ENCODE measurements around the gene ZNF536.

The ZNF536 gene

GRCh38 chr19:30367006-30367405 is 5.2 kb upstream of the ZNF536 start:
- no peak overlapping the region for H3K4me3 ChIP-seq (ENCODE audit: low read depth, low read length)
- H3K4me1 ChIP-seq (ENCODE audit: control insufficient read depth, insufficient read depth, low read length) = peaks cover 7% of the 10 kb centered on the region
- H3K27me3 ChIP-seq (ENCODE audit: control insufficient read depth, insufficient read depth, low read length) = peaks cover 16% of the 10 kb centered on the region
- H3K9ac ChIP-seq (ENCODE audit: low read length) = no peak overlapping the region
- no peaks in the 10 kb centered on the region for H3K9me3 ChIP-seq (ENCODE audit: control insufficient read depth, insufficient read depth, low read depth, low read length)
- H3K36me3 ChIP-seq (ENCODE audit: control insufficient read depth, insufficient read depth, low read length) = no peaks in the 10 kb centered on the region
- no peak overlapping the region for H3K27ac ChIP-seq (ENCODE audit: low read depth, low read length)

- Histone ChIP-seq H3K9ac (ENCODE audit: low read length) (no peak overlapping the region), H3K4me1 (ENCODE audit: control insufficient read depth, insufficient read depth, low read length) (peaks cover 11% of the 10 kb centered on the region), H3K36me3 (ENCODE audit: control insufficient read depth, insufficient read depth, low read length) (no peaks in the 10 kb centered on the region), H3K4me3 (ENCODE audit: low read depth, low read length) (no peak overlapping the region), H3K27me3 (ENCODE audit: control insufficient read depth, insufficient read depth, low read length) (peaks cover 20% of the 10 kb centered on the region), H3K27ac (ENCODE audit: low read depth, low read length) (no peak overlapping the region), H3K9me3 (ENCODE audit: control insufficient read depth, insufficient read depth, low read depth, low read length) (no peaks in the 10 kb centered on the region)
Measured at GRCh38 chr19:30367421-30367820, 4.8 kb upstream of the ZNF536 start.

- Histone ChIP-seq H3K4me1 (ENCODE audit: control insufficient read depth, insufficient read depth, low read length) (peaks cover 24% of the 10 kb centered on the region), H3K27ac (ENCODE audit: low read depth, low read length) (no peak overlapping the region), H3K36me3 (ENCODE audit: control insufficient read depth, insufficient read depth, low read length) (no peaks in the 10 kb centered on the region), H3K9ac (ENCODE audit: low read length) (no peak overlapping the region), H3K27me3 (ENCODE audit: control insufficient read depth, insufficient read depth, low read length) (peaks cover 43% of the 10 kb centered on the region), H3K9me3 (ENCODE audit: control insufficient read depth, insufficient read depth, low read depth, low read length) (no peaks in the 10 kb centered on the region), H3K4me3 (ENCODE audit: low read depth, low read length) (no peak overlapping the region)
Measured at GRCh38 chr19:30369833-30370232, 2.4 kb upstream of the ZNF536 start.

- Histone ChIP-seq H3K4me1 (ENCODE audit: control insufficient read depth, insufficient read depth, low read length) (peaks cover 19% of the 10 kb centered on the region), H3K9me3 (ENCODE audit: control insufficient read depth, insufficient read depth, low read depth, low read length) (no peaks in the 10 kb centered on the region), H3K27me3 (ENCODE audit: control insufficient read depth, insufficient read depth, low read length) (peaks cover 54% of the 10 kb centered on the region), H3K4me3 (ENCODE audit: low read depth, low read length) (no peak overlapping the region), H3K36me3 (ENCODE audit: control insufficient read depth, insufficient read depth, low read length) (no peaks in the 10 kb centered on the region), H3K27ac (ENCODE audit: low read depth, low read length) (no peak overlapping the region), H3K9ac (ENCODE audit: low read length) (no peak overlapping the region)
Measured at GRCh38 chr19:30371161-30371836, 885 bp upstream of the ZNF536 start.

- Histone ChIP-seq H3K4me1 (ENCODE audit: control insufficient read depth, insufficient read depth, low read length) (peaks cover 19% of the 10 kb centered on the region), H3K4me3 (ENCODE audit: low read depth, low read length) (no peak overlapping the region), H3K27ac (ENCODE audit: low read depth, low read length) (no peak overlapping the region), H3K36me3 (ENCODE audit: control insufficient read depth, insufficient read depth, low read length) (no peaks in the 10 kb centered on the region), H3K27me3 (ENCODE audit: control insufficient read depth, insufficient read depth, low read length) (peaks cover 56% of the 10 kb centered on the region), H3K9ac (ENCODE audit: low read length) (no peak overlapping the region), H3K9me3 (ENCODE audit: control insufficient read depth, insufficient read depth, low read depth, low read length) (no peaks in the 10 kb centered on the region)
Measured at GRCh38 chr19:30373593-30373992, 1.4 kb downstream of the ZNF536 start.

GRCh38 chr19:30374539-30374864 is 2.3 kb downstream of the ZNF536 start:
- no peaks in the 10 kb centered on the region for H3K36me3 ChIP-seq (ENCODE audit: control insufficient read depth, insufficient read depth, low read length)
- H3K9me3 ChIP-seq (ENCODE audit: control insufficient read depth, insufficient read depth, low read depth, low read length) = no peaks in the 10 kb centered on the region
- H3K27me3 ChIP-seq (ENCODE audit: control insufficient read depth, insufficient read depth, low read length) = peaks cover 55% of the 10 kb centered on the region
- H3K27ac ChIP-seq (ENCODE audit: low read depth, low read length) = no peak overlapping the region
- H3K4me3 ChIP-seq (ENCODE audit: low read depth, low read length) = peak overlapping the region; percentile 56
- H3K9ac ChIP-seq (ENCODE audit: low read length) = no peak overlapping the region
- H3K4me1 ChIP-seq (ENCODE audit: control insufficient read depth, insufficient read depth, low read length) = peaks cover 19% of the 10 kb centered on the region

GRCh38 chr19:30374865-30375552 is 2.8 kb downstream of the ZNF536 start:
- Histone ChIP-seq H3K27me3 (ENCODE audit: control insufficient read depth, insufficient read depth, low read length) (peaks cover 55% of the 10 kb centered on the region), H3K4me1 (ENCODE audit: control insufficient read depth, insufficient read depth, low read length) (peaks cover 19% of the 10 kb centered on the region), H3K36me3 (ENCODE audit: control insufficient read depth, insufficient read depth, low read length) (no peaks in the 10 kb centered on the region), H3K4me3 (ENCODE audit: low read depth, low read length) (peak overlapping the region; percentile 56), H3K9ac (ENCODE audit: low read length) (no peak overlapping the region), H3K27ac (ENCODE audit: low read depth, low read length) (no peak overlapping the region), H3K9me3 (ENCODE audit: control insufficient read depth, insufficient read depth, low read depth, low read length) (no peaks in the 10 kb centered on the region)

- Histone ChIP-seq H3K27ac (ENCODE audit: low read depth, low read length) (no peak overlapping the region), H3K36me3 (ENCODE audit: control insufficient read depth, insufficient read depth, low read length) (no peaks in the 10 kb centered on the region), H3K9ac (ENCODE audit: low read length) (no peak overlapping the region), H3K27me3 (ENCODE audit: control insufficient read depth, insufficient read depth, low read length) (peaks cover 55% of the 10 kb centered on the region), H3K9me3 (ENCODE audit: control insufficient read depth, insufficient read depth, low read depth, low read length) (no peaks in the 10 kb centered on the region), H3K4me1 (ENCODE audit: control insufficient read depth, insufficient read depth, low read length) (peaks cover 19% of the 10 kb centered on the region), H3K4me3 (ENCODE audit: low read depth, low read length) (peak overlapping the region; percentile 56)
Measured at GRCh38 chr19:30375553-30376031, 3.4 kb downstream of the ZNF536 start.

GRCh38 chr19:30376272-30376671 is 4.1 kb downstream of the ZNF536 start:
- H3K36me3 ChIP-seq (ENCODE audit: control insufficient read depth, insufficient read depth, low read length) = no peaks in the 10 kb centered on the region
- no peaks in the 10 kb centered on the region for H3K9me3 ChIP-seq (ENCODE audit: control insufficient read depth, insufficient read depth, low read depth, low read length)
- no peak overlapping the region for H3K27ac ChIP-seq (ENCODE audit: low read depth, low read length)
- H3K4me1 ChIP-seq (ENCODE audit: control insufficient read depth, insufficient read depth, low read length) = peaks cover 19% of the 10 kb centered on the region
- no peak overlapping the region for H3K9ac ChIP-seq (ENCODE audit: low read length)
- peaks cover 55% of the 10 kb centered on the region for H3K27me3 ChIP-seq (ENCODE audit: control insufficient read depth, insufficient read depth, low read length)
- H3K4me3 ChIP-seq (ENCODE audit: low read depth, low read length) = no peak overlapping the region

GRCh38 chr19:30376826-30377425 is 4.7 kb downstream of the ZNF536 start:
- Histone ChIP-seq H3K27ac (ENCODE audit: low read depth, low read length) (no peak overlapping the region), H3K9ac (ENCODE audit: low read length) (no peak overlapping the region), H3K4me1 (ENCODE audit: control insufficient read depth, insufficient read depth, low read length) (peaks cover 17% of the 10 kb centered on the region), H3K4me3 (ENCODE audit: low read depth, low read length) (no peak overlapping the region), H3K27me3 (ENCODE audit: control insufficient read depth, insufficient read depth, low read length) (peaks cover 57% of the 10 kb centered on the region), H3K36me3 (ENCODE audit: control insufficient read depth, insufficient read depth, low read length) (no peaks in the 10 kb centered on the region), H3K9me3 (ENCODE audit: control insufficient read depth, insufficient read depth, low read depth, low read length) (no peaks in the 10 kb centered on the region)

GRCh38 chr19:30378701-30379100 is 6.5 kb downstream of the ZNF536 start:
- H3K4me1 ChIP-seq (ENCODE audit: control insufficient read depth, insufficient read depth, low read length) = peaks cover 3% of the 10 kb centered on the region
- no peak overlapping the region for H3K27ac ChIP-seq (ENCODE audit: low read depth, low read length)
- peaks cover 40% of the 10 kb centered on the region for H3K27me3 ChIP-seq (ENCODE audit: control insufficient read depth, insufficient read depth, low read length)
- H3K36me3 ChIP-seq (ENCODE audit: control insufficient read depth, insufficient read depth, low read length) = no peaks in the 10 kb centered on the region
- no peak overlapping the region for H3K9ac ChIP-seq (ENCODE audit: low read length)
- H3K9me3 ChIP-seq (ENCODE audit: control insufficient read depth, insufficient read depth, low read depth, low read length) = no peaks in the 10 kb centered on the region
- no peak overlapping the region for H3K4me3 ChIP-seq (ENCODE audit: low read depth, low read length)
